ENCODE results near the gene FAM241A.

FAM241A gene

DNA sequence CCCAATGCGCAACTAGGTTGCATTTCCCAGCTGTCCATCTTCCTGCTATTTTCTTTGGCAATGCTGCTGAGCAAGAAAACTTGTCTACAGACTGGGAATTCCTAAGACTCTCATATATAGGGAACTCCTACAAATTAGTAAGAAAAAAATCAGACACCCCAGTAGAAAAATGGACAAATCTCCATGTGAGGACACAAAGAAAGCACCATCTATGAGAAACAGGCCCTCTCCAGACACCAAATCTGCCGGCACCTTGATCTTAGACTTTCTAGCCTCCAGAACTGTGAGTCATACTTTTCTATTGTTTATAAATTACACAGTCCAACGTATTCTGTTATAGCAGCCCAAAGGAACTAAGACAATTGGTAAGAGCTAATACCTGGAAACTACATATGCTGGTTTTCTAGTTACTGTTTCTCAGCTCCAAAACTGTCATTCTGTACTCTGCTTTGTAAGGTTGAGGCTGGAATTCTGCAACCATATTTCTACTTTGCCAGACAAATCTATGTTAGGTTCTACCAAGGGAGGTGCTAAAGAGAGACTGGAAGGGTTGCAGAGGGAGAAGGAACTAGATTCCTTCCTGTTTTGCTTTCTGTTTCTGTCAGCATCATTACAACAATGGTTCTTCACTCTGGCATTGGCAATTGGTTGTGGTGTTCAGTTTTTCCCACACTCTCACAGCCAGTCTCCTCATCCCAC lies 35.7 kb upstream of the FAM241A start:
- no peak for TF ChIP-seq CEBPB (IDR thresholded peaks at IDR 0.05)
- no peak for TF ChIP-seq ZBTB7A (IDR thresholded peaks at IDR 0.05; ENCODE audit: low read depth)
- no peak for TF ChIP-seq RAD21 (IDR thresholded peaks at IDR 0.05; ENCODE audit: low read depth)
- no peak for TF ChIP-seq TCF12 (IDR thresholded peaks at IDR 0.05; ENCODE audit: low read depth)
- no peak for TF ChIP-seq CREB1 (IDR thresholded peaks at IDR 0.05; ENCODE audit: low read depth)
- TF ChIP-seq REST (IDR thresholded peaks at IDR 0.05; ENCODE audit: low read depth) = no peak
- TF ChIP-seq, protein P1, sequence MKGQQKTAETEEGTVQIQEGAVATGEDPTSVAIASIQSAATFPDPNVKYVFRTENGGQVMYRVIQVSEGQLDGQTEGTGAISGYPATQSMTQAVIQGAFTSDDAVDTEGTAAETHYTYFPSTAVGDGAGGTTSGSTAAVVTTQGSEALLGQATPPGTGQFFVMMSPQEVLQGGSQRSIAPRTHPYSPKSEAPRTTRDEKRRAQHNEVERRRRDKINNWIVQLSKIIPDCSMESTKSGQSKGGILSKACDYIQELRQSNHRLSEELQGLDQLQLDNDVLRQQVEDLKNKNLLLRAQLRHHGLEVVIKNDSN (IDR thresholded peaks at IDR 0.05) = no peak
- TF ChIP-seq NFIC (IDR thresholded peaks at IDR 0.05) = no peak
- no peak for TF ChIP-seq FOXM1 (IDR thresholded peaks at IDR 0.05; ENCODE audit: borderline replicate concordance, low read depth)
- no peak for TF ChIP-seq YY1 (IDR thresholded peaks at IDR 0.05; ENCODE audit: low read depth)

DNA sequence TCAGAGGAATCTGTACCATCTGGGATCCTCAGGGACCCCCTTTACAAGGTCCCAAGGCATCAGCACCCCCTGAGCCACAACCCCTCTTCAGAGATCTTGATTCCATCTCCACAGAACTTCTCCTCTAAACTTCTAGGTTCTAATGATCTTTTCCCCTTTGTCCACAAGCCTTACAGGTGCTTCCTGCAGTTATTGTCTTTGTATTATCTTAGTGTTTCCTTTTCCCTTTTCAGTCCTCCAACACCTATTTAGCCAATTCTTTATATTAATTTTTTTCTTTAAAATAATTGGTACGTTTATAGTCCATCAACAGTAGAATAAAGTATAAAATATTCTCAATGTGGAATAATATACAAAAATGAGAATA lies 35.2 kb upstream of the FAM241A start:
- no peak for TF ChIP-seq EGR1 (IDR thresholded peaks at IDR 0.05)
- TF ChIP-seq TEAD4 (IDR thresholded peaks at IDR 0.05) = no peak
- TF ChIP-seq FOXM1 (IDR thresholded peaks at IDR 0.05; ENCODE audit: borderline replicate concordance, low read depth) = no peak
- no peak for TF ChIP-seq TCF12 (IDR thresholded peaks at IDR 0.05; ENCODE audit: low read depth)
- no peak for TF ChIP-seq RAD21 (IDR thresholded peaks at IDR 0.05; ENCODE audit: low read depth)
- no peak for TF ChIP-seq NFIC (IDR thresholded peaks at IDR 0.05)
- TF ChIP-seq EP300 (IDR thresholded peaks at IDR 0.05; ENCODE audit: borderline replicate concordance) = no peak
- TF ChIP-seq CEBPB (IDR thresholded peaks at IDR 0.05) = no peak
- TF ChIP-seq, protein P1 (IDR thresholded peaks at IDR 0.05) = no peak
- no peak for TF ChIP-seq TAF1 (IDR thresholded peaks at IDR 0.05; ENCODE audit: low read depth)
- TF ChIP-seq REST (IDR thresholded peaks at IDR 0.05; ENCODE audit: low read depth) = no peak
- TF ChIP-seq ZBTB7A (IDR thresholded peaks at IDR 0.05; ENCODE audit: low read depth) = no peak

DNA sequence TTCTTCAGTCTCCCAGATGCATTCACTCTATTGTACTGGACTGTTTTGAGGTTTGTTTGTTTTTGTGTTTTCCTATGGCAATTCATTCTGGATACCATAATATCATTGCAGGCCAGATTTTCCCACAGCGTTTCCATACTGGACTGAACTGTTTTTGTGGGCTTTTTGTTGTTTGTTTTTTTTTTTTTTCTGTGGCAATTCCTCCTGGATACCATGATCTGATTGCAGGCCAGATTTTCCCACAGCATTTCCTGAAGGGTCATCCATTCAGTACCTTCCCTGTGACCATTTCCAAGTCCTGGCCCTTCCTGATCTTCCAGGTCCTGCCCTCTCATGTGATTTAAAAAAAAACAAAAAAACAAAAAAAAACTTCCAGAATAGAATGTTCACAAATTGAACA lies 33.9 kb upstream of the FAM241A start:
- TF ChIP-seq FOXM1 (IDR thresholded peaks at IDR 0.05; ENCODE audit: borderline replicate concordance, low read depth) (no peak), MAX (IDR thresholded peaks at IDR 0.05) (no peak), EP300 (IDR thresholded peaks at IDR 0.05; ENCODE audit: borderline replicate concordance) (no peak), YY1 (IDR thresholded peaks at IDR 0.05; ENCODE audit: low read depth) (no peak), ZBTB7A (IDR thresholded peaks at IDR 0.05; ENCODE audit: low read depth) (no peak), TAF1 (IDR thresholded peaks at IDR 0.05; ENCODE audit: low read depth) (no peak), CEBPB (IDR thresholded peaks at IDR 0.05) (no peak), REST (IDR thresholded peaks at IDR 0.05; ENCODE audit: low read depth) (no peak), CREB1 (IDR thresholded peaks at IDR 0.05; ENCODE audit: low read depth) (no peak), TEAD4 (IDR thresholded peaks at IDR 0.05) (no peak), TCF12 (IDR thresholded peaks at IDR 0.05; ENCODE audit: low read depth) (no peak), NFIC (IDR thresholded peaks at IDR 0.05) (no peak), RAD21 (IDR thresholded peaks at IDR 0.05; ENCODE audit: low read depth) (no peak), EGR1 (IDR thresholded peaks at IDR 0.05) (no peak)
- TF ChIP-seq, protein P1 (IDR thresholded peaks at IDR 0.05) = no peak

DNA sequence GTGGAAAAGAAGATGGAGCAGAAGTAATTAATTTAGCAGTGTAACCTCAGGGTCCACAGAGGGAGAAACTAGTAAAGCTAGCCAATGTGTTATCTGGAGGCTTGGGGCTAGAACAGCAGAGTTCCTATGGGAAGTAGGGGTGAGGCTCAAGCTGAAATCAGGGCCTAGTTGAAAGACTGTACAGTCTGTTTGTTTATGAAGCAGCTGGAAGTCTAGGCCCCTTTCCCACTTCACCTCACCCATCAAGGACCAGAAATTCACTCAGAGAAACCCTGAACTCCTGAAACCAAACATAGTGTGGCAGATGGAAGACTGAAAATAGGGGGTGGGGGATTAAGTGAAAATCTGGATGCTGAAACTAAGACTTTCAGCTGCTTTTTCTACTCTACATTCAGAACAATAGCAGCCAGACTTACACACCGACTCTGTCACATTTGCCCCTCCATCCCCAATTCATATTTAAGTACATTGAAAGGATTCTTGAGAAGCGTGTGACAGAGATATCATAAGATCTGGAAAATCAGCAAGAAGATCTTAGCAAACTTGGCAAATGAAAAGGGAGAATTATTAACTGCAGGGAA lies 32.6 kb upstream of the FAM241A start:
- TF ChIP-seq RAD21 (IDR thresholded peaks at IDR 0.05; ENCODE audit: low read depth) (no peak), CREB1 (IDR thresholded peaks at IDR 0.05; ENCODE audit: low read depth) (no peak), CEBPB (IDR thresholded peaks at IDR 0.05) (no peak), NFIC (IDR thresholded peaks at IDR 0.05) (no peak)

Measured in Ishikawa (cell line).